ENCODE measurements around the gene CCHCR1.
A peak's percentile ranks its signal among the peaks of the same experiment; 100 is the strongest.
"Not testable (repeated sequence)": the region's sequence is repeated elsewhere in the genome, so short reads cannot be mapped to it uniquely, and the experiment has no call there.

Gene CCHCR1, protein sequence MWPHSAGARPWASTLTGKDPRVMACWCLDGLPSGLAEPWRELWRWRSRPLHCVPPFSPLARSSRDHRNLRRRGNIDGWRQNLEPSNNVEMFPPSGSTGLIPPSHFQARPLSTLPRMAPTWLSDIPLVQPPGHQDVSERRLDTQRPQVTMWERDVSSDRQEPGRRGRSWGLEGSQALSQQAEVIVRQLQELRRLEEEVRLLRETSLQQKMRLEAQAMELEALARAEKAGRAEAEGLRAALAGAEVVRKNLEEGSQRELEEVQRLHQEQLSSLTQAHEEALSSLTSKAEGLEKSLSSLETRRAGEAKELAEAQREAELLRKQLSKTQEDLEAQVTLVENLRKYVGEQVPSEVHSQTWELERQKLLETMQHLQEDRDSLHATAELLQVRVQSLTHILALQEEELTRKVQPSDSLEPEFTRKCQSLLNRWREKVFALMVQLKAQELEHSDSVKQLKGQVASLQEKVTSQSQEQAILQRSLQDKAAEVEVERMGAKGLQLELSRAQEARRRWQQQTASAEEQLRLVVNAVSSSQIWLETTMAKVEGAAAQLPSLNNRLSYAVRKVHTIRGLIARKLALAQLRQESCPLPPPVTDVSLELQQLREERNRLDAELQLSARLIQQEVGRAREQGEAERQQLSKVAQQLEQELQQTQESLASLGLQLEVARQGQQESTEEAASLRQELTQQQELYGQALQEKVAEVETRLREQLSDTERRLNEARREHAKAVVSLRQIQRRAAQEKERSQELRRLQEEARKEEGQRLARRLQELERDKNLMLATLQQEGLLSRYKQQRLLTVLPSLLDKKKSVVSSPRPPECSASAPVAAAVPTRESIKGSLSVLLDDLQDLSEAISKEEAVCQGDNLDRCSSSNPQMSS

DNA sequence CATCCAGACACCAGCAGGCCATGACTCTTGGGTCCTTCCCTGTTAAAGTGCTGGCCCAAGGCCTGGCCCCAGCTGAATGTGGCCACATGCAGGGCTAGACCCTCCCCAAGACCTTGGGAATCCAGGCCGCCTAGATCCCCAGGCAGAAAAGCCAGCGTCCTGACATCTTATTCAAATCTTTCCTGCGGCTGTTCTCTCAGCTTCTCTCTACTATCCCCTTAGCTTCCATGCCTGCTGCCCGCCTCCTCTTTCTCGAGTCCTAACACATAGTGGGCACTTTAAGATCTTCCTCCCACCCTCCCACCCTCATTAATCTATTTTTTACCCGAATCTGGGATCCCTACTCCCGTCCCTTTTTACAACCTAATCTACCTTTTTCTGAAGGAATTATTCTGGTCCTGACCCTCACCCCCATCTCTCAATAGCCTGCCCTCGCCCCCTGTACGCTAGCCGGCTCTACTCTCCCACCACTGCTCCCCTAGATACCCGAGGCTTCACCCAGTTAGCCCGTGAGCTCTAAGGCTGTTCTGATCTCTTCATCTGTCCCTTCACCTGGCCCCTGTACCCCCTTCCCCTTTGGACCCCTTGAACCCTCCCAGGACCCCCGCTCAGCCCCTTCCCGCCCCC is at the start of gene CCHCR1:
TSS of gene CCHCR1 (minus strand) at position 290 of the 627 bp plus-strand sequence. CDS start at position 88, 202 bp downstream.
- no peak for DNase-seq (ENCODE audit: insufficient read length, low spot score)
- TF ChIP-seq POLR2A (IDR thresholded peaks at IDR 0.05; ENCODE audit: low read depth, low read length): no peak
- no peak for FAIRE-seq

DNA sequence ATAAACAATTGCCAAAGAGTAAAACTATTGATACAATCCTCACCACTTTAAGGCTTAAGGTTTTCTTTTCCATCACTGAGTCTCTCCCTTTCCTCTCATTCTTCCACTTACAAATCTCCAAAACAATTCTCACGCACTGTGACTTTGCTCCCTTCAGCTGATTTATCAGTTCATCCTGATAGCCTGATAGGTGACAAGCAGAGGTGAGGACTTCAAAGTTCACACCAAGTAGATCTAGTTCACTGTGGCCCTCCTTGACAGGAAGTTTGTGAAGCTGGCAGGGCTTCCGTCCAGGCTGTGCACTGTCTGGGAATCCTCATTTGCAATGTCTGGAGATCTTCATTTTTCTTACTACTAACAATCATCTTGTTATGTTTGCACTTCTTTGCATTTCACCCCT is 48.0 kb upstream of the CCHCR1 start:
- TF ChIP-seq POLR2A (IDR thresholded peaks at IDR 0.05; ENCODE audit: low read depth, low read length): no peak
- FAIRE-seq: no peak
- DNase-seq (ENCODE audit: insufficient read length, low spot score): no peak

DNA sequence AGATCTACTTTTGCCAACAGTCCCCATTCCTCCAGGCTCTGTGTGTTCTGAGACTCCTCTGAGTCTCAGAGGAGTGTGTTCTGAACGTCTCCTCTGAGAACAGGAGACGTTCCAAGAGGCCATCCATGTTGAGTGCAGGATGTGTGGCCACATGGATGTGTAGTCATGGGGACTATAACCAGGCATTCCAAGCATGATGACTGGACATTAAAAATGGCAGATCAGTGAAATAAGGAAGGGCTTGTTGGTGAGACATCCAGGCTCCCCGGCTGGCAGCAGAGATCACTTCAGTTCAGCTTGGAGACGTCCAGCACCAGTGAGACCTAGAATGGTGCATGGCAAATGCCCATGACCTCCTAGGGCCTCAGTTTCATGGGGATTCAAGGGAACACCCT is 47.1 kb upstream of the CCHCR1 start:
- DNase-seq (ENCODE audit: insufficient read length, low spot score) (peak; percentile 18), FAIRE-seq (no peak)
- no peak for TF ChIP-seq POLR2A (IDR thresholded peaks at IDR 0.05; ENCODE audit: low read depth, low read length)

DNA sequence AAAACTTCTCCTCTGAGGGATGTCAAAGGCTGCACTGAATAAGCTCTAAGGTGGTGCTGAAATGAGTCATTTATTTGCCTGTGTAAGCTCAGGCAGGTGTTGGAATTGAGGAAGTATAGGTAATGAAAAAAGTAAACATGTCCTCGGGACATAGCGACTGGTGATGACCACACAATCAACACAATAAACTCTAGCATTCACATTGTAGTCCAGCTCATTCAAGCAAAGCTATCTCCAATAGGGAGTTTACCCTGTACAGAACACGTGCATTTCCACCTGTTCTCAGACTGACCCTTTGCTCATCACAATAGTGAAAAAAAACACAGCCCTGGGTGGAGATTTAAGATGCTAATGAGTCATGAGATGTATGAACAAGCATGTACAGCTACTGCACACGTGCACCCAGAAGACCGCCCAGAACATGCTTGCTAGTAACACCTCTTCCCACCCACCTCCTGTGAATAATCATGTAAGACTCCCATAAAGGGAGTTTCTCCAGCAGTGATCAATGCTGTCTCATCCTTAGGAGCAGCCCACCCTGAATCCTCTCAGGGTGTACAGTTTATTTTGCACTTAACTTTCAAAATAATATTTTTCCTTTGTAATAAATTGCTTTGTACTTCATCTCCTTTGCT is 45.9 kb upstream of the CCHCR1 start:
- FAIRE-seq (peak; percentile 70), DNase-seq (ENCODE audit: insufficient read length, low spot score) (peak; percentile 39)
- no peak for TF ChIP-seq POLR2A (IDR thresholded peaks at IDR 0.05; ENCODE audit: low read depth, low read length)

DNA sequence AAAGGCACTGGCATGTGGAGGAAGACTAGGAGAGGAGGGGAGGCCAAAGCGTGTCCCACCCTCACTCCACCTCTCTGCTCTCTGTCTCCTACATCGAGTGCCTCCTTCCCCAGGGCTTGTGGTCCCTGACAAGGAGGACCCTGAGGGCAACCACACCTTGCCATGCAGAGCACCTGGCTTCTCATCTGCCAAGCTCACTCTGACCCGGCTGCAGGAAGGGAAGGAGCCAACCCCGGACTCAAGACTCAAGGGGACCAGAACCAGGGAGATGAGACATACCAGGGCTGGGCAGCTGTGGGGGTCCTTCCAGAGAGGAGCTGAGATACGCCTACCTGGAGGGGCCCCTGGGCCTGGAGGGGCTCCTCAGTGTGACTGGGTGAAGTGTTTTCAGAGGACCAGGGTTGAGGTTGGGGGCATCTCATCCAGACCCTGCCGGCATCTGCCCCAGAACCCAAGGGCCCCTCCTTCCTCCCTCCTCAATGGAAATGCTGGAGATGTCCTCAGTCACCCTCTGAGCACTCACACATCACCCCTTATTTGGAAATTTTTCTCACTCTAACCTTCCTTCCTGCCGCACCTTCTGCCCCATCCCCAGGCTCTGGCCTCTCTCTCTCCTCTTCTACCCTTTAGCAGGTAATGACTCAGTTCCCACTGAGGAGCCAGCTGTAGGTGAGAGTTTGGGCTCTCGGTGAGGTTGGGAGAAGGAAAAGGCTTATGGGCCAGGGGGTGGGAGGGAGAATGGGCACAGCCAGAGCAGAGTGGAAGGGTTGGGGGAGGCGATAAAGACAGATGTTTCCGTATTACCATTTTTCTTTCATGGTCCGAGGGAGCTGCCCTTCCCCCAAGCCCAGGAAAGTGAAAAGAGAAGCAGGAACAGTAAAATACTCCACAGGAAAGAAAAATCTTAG is 44.9 kb upstream of the CCHCR1 start:
- no peak for FAIRE-seq
- no peak for TF ChIP-seq POLR2A (IDR thresholded peaks at IDR 0.05; ENCODE audit: low read depth, low read length)
- DNase-seq (ENCODE audit: insufficient read length, low spot score): no peak

DNA sequence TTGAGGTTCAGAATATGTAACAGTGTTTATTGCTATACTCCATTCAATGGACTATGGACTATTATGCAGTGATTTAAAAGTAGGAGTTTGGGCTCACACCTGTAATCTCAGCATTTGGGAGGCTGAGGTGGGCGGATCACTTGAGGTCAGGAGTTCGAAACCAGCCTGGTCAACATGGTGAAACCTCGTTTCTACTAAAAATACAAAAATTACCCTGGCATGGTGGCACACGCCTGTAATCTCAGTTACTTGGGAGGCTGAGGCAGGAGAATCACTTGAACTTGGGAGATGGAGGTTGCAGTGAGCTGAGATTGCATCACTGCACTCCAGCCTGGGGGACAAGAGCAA is 41.5 kb upstream of the CCHCR1 start:
- not testable (repeated sequence) for DNase-seq (ENCODE audit: insufficient read length, low spot score); FAIRE-seq

DNA sequence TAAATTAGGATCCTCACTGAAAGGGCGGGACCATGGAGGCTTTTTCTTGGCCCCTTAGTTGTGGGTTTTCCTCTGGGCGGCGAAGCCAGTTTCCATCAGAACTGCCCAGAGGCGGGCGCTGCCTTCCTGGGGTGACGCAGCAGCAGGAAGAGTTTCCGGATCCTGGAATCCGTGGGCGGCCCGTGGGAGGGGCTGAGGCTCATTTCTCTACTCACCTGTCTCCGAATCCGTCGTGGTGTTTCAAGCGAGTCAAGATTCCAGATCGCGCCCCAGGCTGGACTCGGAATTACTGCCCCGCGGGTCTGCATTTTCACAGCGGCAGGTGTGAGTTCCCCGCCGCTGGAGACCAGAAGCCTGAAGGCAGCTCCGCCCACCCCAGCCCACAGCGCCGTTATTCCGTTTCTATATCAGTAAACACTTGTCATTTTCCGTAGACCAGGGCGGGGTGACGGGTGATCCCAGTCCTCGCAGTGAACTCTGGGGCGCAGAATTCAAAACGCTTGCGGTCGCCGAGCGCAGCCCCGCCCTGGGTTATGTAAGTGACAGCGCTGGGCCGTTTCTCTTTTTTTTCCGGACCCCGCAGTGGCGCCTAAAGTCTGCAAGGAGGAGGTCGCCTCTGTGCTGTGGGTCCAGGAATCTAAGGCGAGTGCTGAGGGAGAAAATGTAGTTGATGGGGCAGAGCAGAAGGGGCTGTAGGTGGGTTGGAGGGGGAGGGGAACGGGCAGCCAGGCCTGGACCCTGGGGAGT is 40.1 kb upstream of the CCHCR1 start:
- FAIRE-seq (peak; percentile 62), DNase-seq (ENCODE audit: insufficient read length, low spot score) (peak; percentile 55)
- TF ChIP-seq POLR2A (IDR thresholded peaks at IDR 0.05; ENCODE audit: low read depth, low read length): peak; percentile 19; the same call in 1 of the 2 replicates

DNA sequence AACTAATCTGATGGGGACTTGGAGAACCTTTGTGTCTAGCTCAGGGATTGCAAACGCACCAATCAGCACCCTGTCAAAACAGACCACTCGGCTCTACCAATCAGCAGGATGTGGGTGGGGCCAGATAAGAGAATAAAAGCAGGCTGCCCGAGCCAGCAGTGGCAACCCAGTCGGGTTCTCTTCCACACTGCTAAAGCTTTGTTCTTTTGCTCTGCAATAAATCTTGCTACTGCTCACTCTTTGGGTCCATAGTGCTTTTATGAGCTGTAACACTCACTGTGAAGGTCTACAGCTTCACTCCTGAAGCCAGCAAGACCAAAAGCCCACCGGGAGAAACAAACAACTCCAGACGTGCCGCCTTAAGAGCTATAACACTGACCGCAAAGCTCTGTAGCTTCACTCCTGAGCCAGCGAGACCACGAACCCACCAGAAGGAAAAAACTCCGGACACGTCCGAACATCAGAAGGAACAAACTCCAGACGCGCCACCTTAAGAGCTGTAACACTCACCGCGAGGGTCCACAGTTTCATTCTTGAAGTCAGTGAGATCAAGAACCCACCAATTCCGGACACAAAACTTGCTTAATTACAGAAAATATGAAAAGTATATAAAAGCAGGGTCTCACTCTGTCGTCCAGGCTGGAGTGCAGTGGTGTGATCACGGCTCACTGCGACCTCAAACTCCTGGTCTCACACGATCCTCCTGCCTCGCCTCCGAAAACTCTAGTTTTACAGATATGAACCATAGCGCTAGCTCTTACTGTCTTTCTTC is 38.8 kb upstream of the CCHCR1 start:
- not testable (repeated sequence) for FAIRE-seq; DNase-seq (ENCODE audit: insufficient read length, low spot score)

DNA sequence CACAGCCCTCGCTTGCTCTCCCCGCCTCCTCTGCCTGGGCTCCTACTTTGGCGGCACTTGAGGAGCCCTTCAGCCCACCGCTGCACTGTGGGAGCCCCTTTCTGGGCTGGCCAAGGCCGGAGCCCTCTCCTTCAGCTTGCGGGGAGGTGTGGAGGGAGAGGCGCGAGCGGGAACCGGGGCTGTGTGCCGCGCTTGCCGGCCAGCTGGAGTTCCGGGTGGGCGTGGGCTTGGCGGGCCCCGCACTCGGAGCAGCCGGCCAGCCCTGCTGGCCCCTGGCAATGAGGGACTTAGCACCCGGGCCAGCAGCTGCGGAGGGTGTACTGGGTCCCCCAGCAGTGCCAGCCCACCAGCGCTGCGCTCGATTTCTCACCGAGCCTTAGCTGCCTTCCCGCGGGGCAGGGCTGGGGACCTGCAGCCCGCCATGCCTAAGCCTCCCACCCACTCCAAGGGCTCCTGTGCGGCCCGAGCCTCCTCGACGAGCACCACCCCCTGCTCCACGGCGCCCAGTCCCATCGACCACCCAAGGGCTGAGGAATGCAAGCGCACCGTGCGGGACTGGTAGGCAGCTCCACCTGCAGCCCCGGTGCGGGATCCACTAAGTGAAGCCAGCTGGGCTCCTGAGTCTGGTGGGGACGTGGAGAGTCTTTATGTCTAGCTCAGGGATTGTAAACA is 37.8 kb upstream of the CCHCR1 start:
- not testable (repeated sequence) for DNase-seq (ENCODE audit: insufficient read length, low spot score); FAIRE-seq

DNA sequence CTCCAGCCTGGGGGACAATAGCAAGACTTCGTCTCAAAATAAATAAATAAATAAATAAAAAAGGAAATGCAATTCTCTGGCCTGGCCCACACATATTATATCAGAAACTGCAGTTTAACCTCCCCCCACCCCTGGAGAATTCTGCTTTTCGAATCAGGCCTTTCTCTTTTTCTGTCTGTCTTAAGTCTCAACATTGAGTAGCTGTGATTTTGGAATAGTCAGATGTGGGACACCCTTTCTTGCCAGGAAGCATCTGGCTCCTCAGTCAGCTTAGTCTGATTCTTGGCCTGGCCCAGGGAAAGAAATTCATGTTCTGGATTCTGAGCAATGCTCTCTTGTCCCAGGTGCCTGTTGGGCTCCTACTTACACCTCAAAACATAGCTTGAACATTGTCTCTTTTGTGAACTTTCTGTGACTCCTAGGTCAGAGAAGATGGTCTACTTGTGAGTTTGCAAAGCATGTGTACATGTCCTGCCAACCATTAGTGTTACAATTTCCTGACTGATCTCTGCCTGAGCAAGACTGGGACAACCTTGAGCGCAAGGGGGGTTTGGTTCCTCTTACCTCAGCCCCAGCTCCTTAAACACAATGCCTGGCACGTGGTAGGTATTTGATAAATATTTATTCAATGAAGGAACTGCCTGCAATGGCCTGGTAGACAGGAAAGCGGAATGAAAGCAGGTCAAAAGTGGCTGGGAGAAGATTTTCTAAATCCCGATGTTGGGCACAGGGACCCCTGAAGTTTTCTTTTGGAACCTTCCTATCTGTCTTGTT is 36.6 kb upstream of the CCHCR1 start:
- TF ChIP-seq POLR2A (IDR thresholded peaks at IDR 0.05; ENCODE audit: low read depth, low read length): no peak
- no peak for FAIRE-seq
- no peak for DNase-seq (ENCODE audit: insufficient read length, low spot score)

DNA sequence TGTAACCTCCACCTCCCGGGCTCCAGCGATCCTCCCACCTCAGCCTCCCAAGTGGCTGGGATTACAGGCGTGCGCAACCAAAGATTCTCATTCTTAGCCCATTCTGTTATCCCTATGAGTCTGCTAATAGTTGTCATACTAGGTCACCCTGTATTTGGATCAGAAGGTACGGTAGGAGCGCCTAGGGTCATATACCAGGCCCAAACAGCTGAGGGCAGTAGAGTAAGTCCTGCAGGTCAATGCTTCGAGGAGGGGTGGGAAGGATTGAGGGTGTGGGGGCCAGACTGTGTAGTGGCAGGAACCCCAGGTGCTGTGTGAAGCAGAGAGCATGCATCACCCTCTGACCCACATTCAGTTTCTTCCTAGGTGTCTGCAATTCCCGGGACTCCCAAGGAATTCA is 35.6 kb upstream of the CCHCR1 start:
- no peak for TF ChIP-seq POLR2A (IDR thresholded peaks at IDR 0.05; ENCODE audit: low read depth, low read length)
- no peak for FAIRE-seq
- DNase-seq (ENCODE audit: insufficient read length, low spot score): no peak

DNA sequence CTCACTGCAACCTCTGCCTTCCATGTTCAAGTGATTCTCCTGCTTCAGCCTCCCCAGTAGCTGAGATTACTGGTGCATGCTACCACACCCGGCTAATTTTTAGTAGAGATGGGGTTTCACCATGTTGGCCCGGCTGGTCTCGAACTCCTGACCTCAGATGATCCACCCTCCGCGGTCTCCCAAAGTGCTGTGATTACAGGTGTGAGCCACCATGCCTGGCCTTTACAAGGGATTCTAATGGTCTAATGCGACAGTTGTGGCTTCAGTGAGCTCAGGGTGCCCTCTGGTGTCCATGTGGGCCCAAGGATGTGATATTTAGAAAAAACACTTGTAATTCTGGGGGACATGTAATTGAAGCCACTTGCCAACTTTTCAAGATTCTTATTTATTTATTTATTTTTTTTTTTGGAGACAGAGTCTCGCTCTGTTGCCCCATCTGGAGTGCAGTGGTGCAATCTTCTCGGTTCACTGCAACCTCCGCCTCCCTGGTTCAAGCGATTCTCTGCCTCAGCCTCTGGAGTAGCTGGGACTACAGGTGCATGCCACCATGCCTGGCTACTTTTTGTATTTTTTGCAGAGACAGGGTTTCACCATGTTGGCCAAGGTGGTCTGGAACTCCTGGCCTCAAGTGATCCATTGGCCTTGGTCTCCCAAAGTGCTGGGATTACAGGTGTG is 35.0 kb upstream of the CCHCR1 start:
- DNase-seq (ENCODE audit: insufficient read length, low spot score); FAIRE-seq: not testable (repeated sequence)

Measured in H54 (cell line).